ENCODE measurements around the gene LSAMP.

DNA sequence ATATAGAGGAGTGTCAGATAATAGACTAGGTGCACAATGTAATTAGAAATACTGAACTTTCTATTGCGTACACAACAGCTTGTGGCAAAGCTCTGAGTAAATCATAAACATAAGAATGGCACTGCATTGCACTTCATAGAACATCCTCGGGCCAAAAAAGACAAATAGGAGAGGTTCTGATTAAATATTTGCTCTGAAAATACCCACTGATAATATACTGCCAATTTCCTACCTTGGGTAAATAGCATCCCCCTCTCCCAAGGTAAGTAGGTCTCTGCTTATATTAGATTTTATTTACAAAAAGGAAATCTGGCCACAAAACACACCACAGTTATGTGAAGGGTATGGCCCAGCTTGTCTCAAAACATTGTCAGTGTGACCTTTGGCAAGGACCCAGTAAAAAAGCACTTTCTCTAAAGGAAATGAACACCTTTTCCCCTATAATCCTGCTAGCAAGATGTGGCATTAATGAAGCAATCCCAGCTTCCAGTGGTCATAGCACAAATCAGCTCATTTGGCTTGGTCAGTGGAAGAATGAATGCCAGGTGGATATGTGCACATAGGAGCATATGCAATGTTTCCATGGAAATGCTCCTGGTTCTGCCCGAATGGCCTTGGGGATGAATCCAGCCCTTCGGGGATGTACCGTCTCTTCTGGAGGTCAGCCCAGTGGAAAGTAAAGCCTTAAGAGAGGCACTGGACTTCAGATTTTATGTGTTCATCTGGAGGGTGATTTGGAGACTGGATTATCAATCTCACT is 315.9 kb downstream of the LSAMP start:
- TF ChIP-seq ZBTB8A (IDR thresholded peaks at IDR 0.05; ENCODE audit: partially characterized antibody) (no peak), NR2C2 (CRISPR knock-in tag; IDR thresholded peaks at IDR 0.05) (no peak), NR2C2 (tag; IDR thresholded peaks at IDR 0.05) (no peak)
